Activated CD4-positive, alpha-beta memory T cell treated with anti-CD3 and anti-CD28 coated beads, Interleukin-2, amount 10 ng/mL, durations not matched to agents 7 days and 5 days (primary cell): ENCODE results near the gene RHBDD1. TPM values are rescaled to one million over a fixed set of nuclear protein-coding genes. Genes with fewer than 3 reads are reported as not detected.

Source experiments
- CTCF ChIA-PET: fragments of 350-600 bp; sonication (Branson Sonifier 250); formaldehyde crosslinking; loops from one replicate; lab custom pipeline; 2021; ENCODE audit warnings: antibody characterized with exemption, inconsistent platforms; lab: Charles Lee
- POLR2A ChIA-PET: fragments of 350-600 bp; sonication (Branson Sonifier 250); formaldehyde crosslinking; loops from one replicate; lab custom pipeline; 2021; ENCODE audit warnings: antibody characterized with exemption; lab: Charles Lee
- DNase-seq: peaks from one replicate; pipeline ENCODE4 v3.0.0-alpha.2; 2020
- H3K27ac Mint-ChIP-seq: one replicate; pipeline ENCODE4 v1.8.0; 2021; ENCODE audit warnings: mild to moderate bottlenecking, mixed read lengths
- H3K27me3 Mint-ChIP-seq: one replicate; pipeline ENCODE4 v1.8.0; 2021; ENCODE audit warnings: mixed read lengths
- H3K36me3 Mint-ChIP-seq: one replicate; pipeline ENCODE4 v1.8.0; 2021; ENCODE audit warnings: low read depth, mixed read lengths
- H3K4me1 Mint-ChIP-seq: one replicate; pipeline ENCODE4 v1.8.0; 2021; ENCODE audit warnings: mixed read lengths
- H3K4me3 Mint-ChIP-seq: one replicate; pipeline ENCODE4 v1.8.0; 2021; ENCODE audit warnings: mild to moderate bottlenecking, mixed read lengths
- H3K9me3 Mint-ChIP-seq: one replicate; pipeline ENCODE4 v1.8.0; 2021; ENCODE audit warnings: mixed read lengths
- total RNA-seq, 2 experiments: library from RNA; stranded (reverse); gene quantifications; one replicate each; pipeline ENCODE4 v1.2.3, GENCODE V29; 2021

The RHBDD1 gene
- total RNA-seq, 2 experiments from 2014 or later: 38.1 to 43.0 TPM

DNA sequence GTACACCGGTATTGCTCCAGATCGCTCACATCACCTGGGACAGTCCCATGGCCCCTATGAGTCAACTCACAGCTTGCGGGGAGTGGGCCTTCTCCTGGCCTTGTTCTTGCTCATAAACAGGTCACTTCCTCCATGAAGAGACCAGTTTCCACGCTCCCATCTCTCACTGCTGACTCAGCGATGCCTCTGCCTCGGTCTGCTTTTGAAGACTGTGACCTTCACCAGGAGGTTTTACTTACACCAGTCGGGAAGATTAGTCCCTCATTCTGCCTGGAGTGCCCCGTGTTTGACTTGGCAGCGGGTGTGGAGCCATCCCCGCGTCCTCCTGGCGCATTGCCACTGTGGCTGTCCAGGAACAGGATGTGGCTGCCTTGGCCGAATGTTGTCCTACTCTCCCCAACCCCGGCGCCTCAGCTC lies 159.8 kb downstream of the RHBDD1 start:
- CTCF ChIA-PET: no interaction called here
- H3K36me3 Mint-ChIP-seq: peaks cover 32% of the 10 kb centered on the region

DNA sequence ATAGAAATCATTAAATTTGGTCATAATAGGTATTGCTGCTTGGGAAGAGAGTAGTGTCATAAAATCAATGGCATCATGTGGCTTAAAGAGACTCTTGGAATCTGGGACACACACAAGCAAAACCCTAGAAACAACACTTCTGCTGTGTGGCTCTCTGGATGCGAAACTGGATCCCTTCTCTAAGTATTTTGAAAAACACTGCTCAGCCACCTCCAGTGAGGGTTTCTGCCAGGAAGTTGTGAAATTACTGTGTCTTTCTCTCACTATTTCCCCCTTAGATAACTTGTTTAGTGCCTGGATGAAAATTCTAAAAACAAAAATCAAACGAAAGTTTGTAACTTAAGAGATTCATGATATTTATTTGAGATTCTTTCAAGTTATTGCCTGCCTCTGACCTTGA lies 163.8 kb downstream of the RHBDD1 start:
- H3K4me1 Mint-ChIP-seq: peaks cover 1% of the 10 kb centered on the region
- DNase-seq: no peak
- no peak overlapping the region for H3K27ac Mint-ChIP-seq
- ChIA-PET POLR2A (no interaction called here), CTCF (no interaction called here)
- H3K36me3 Mint-ChIP-seq: peaks cover 26% of the 10 kb centered on the region
- no peaks in the 10 kb centered on the region for H3K9me3 Mint-ChIP-seq
- no peaks in the 10 kb centered on the region for H3K27me3 Mint-ChIP-seq
- no peak overlapping the region for H3K4me3 Mint-ChIP-seq

More for the DNA sequence above, 159.8 kb downstream of the RHBDD1 start:
- peak; percentile 25 for DNase-seq
- POLR2A ChIA-PET: no interaction called here
- Mint-ChIP-seq H3K27ac (no peak overlapping the region), H3K4me1 (peaks cover 1% of the 10 kb centered on the region), H3K27me3 (no peaks in the 10 kb centered on the region), H3K9me3 (no peaks in the 10 kb centered on the region), H3K4me3 (no peak overlapping the region)

DNA sequence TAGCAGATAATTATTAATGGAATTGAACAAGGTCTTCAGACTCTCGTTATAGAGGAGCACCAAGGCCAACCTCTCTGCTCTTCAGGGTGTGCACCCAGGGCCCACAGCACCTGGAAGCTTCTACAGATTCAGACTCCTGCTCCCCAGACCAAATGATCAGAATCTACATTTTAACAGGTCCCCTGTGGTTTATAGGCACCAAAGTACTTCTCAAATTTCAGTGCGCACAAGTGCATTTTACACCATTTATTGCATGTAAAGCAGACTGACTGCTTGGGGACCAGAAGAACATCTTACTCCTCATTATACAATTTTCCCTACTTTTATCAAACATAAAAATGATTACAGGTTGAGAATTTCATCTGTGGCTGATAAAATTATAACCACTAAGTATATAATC lies 164.3 kb downstream of the RHBDD1 start:
- Mint-ChIP-seq H3K4me1 (peaks cover 1% of the 10 kb centered on the region), H3K27me3 (no peaks in the 10 kb centered on the region), H3K27ac (no peak overlapping the region), H3K4me3 (no peak overlapping the region), H3K36me3 (peaks cover 22% of the 10 kb centered on the region), H3K9me3 (no peaks in the 10 kb centered on the region)
- ChIA-PET POLR2A (no interaction called here), CTCF (no interaction called here)
- DNase-seq: no peak

DNA sequence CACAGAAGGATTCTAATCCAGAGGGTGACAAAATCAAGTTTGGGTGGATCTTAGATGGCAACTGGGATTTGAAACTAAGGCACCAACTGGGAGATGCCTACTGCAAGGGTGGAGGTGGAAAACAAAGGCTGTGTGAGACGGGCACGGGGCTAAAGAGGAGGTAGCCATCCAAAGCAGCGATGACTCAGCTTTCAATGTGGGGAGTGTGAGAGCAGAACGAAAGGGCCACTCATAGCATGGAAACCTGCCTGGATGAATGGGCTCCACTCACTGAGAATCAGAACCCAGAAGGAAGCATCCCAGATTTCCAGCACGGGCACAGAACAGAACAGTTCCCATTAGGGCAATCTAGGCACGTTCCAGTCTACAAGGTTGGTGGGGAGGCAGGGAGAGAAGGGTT lies 168.6 kb downstream of the RHBDD1 start:
- CTCF ChIA-PET: no interaction called here
- Mint-ChIP-seq H3K36me3 (peaks cover 10% of the 10 kb centered on the region), H3K9me3 (no peaks in the 10 kb centered on the region), H3K4me1 (no peaks in the 10 kb centered on the region), H3K4me3 (no peak overlapping the region), H3K27ac (no peak overlapping the region), H3K27me3 (no peaks in the 10 kb centered on the region)
- POLR2A ChIA-PET: no interaction called here
- DNase-seq: no peak

DNA sequence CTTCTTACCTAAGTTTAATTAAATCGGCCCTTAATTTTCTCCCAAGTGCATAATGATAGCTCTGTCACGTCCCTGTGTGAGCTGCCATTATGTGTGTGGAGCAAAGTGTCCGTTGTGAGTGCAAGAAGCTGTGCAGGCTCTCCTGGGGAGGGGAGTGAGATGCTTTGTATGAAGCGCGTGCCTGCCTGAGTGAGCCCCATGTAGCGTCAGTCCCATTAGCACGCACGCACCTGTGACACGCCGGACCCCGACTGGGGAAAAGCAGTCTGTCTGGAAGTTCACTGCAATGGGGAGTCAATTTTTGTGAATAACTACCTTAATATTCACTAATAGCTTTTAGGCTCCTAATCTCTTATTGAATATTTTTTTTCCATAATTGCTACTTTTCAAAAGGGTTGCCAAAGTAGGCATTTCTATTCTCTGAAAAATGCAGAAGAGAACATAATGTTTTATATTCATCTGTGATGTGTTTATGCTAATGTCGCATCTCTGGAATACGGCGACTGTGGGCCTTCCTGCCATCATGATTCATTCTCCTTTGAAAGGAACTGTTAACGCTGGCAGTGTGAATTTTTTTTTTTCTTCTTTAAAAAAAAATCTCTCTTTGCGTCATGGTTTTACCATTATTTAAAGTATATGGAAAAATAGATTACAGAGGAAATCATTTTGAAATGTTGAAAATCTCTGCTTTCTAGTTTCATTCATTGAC lies 170.5 kb downstream of the RHBDD1 start:
- ChIA-PET CTCF (no interaction called here), POLR2A (no interaction called here)
- Mint-ChIP-seq H3K9me3 (no peaks in the 10 kb centered on the region), H3K36me3 (no peaks in the 10 kb centered on the region), H3K4me3 (no peak overlapping the region), H3K27ac (no peak overlapping the region), H3K27me3 (no peaks in the 10 kb centered on the region), H3K4me1 (no peaks in the 10 kb centered on the region)
- DNase-seq: no peak

DNA sequence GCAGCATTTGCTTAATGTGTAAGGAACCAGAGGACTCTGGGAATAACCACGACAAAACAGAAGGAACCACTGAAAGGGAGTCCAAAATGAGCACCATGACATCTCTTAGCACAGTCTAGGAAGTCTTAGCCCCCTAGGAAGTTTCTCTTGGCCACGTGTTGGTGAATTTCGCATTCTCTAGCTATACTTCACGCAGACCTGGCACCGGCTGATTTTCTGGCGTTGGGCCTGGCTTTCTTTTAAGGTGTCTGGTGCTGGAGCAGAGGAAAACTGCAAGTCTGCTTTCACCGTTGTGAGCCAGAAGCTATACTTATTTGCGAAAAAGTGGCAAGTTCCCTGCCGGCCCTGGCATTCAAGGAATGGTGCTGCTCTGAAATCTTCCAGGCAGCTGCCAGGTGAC lies 171.3 kb downstream of the RHBDD1 start:
- Mint-ChIP-seq H3K4me3 (no peak overlapping the region), H3K36me3 (no peaks in the 10 kb centered on the region), H3K27me3 (no peaks in the 10 kb centered on the region), H3K9me3 (no peaks in the 10 kb centered on the region), H3K4me1 (no peaks in the 10 kb centered on the region), H3K27ac (no peak overlapping the region)
- POLR2A ChIA-PET: no interaction called here
- DNase-seq: no peak
- CTCF ChIA-PET: no interaction called here

DNA sequence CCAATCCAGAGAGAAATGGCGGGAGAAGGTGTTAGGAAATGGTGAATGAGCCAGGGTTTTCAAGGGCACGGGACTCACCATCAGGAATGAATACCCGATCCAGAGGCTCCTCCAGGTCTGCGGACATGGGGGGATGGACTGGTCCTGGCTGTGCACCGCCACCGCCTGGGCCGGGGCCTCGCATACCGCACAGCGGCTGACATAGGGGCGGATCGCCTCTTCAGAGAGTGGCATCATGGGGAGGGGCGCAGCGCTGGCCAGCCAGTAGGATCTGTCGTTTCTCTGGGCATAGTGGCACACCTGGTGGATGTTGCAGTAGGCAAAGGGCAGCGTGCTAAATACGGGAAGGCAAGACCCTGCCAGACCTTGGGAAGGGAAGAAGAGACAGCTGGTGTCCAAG lies 172.1 kb downstream of the RHBDD1 start:
- Mint-ChIP-seq H3K9me3 (no peaks in the 10 kb centered on the region), H3K4me1 (no peaks in the 10 kb centered on the region), H3K27ac (no peak overlapping the region), H3K36me3 (no peaks in the 10 kb centered on the region), H3K4me3 (no peak overlapping the region), H3K27me3 (no peaks in the 10 kb centered on the region)
- DNase-seq: no peak
- ChIA-PET CTCF (no interaction called here), POLR2A (no interaction called here)

DNA sequence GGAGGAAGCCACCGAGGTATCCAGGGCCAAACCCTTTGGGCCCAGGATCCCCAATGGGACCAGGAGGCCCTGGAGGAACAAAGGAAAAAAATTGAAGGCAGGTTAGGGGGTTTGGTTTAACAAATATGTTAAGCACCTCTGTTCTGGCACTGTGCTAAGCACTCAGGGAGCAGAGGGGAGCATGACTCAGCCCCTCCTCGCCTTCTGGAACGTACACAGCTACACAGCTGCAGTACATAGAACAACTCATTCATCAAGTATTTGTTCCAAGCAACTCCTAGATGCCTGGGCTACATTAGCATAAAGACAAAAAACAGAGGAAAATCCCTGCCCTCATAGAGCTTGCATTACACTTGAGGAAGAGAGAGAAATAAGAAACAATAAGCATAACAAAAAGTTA lies 174.6 kb downstream of the RHBDD1 start:
- Mint-ChIP-seq H3K27ac (no peak overlapping the region), H3K27me3 (no peaks in the 10 kb centered on the region), H3K36me3 (no peaks in the 10 kb centered on the region), H3K4me3 (no peak overlapping the region), H3K4me1 (no peaks in the 10 kb centered on the region), H3K9me3 (no peaks in the 10 kb centered on the region)
- ChIA-PET CTCF (no interaction called here), POLR2A (no interaction called here)
- DNase-seq: no peak

DNA sequence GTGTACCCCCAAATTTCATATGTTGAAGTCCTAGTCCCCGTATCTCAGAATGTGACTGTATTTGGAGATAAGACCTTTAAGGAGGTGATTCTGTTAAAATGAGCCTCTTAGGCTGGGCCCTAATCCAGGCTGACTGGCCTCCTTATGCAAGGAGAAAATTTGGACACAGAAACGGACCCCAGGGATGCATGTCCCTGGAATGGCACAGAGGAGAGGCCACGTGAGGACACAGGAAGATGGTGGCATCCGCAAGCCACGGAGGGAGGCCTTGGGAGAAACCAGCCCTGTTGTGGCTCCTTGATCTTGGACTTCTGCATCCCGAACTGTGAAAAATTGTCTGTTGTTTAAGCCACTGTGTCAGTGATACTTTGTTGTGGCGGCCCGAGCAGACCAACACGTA lies 177.5 kb downstream of the RHBDD1 start:
- CTCF ChIA-PET: no interaction called here
- no peak overlapping the region for H3K4me3 Mint-ChIP-seq
- POLR2A ChIA-PET: no interaction called here
- no peak for DNase-seq
- no peaks in the 10 kb centered on the region for H3K36me3 Mint-ChIP-seq
- no peaks in the 10 kb centered on the region for H3K9me3 Mint-ChIP-seq
- no peak overlapping the region for H3K27ac Mint-ChIP-seq
- H3K27me3 Mint-ChIP-seq: no peaks in the 10 kb centered on the region
- no peaks in the 10 kb centered on the region for H3K4me1 Mint-ChIP-seq

DNA sequence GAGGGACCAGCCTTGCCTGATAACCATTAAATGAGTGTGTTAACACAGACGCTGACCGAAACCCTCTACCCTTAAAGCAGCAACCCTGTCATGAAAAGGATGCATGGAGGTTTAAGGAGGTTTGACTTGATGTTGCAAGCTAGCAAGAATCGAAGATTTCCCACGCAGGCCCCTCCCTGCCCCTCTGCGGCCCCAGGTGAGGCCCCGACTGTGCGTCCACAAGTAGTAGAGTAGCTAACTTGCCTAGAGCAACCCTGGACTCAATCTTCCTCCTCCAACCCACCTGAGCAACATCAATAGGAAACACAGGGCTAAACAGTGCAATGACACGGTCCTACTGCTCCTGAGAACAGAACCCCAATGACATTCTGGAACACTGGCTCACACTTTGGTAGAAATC lies 178.0 kb downstream of the RHBDD1 start:
- Mint-ChIP-seq H3K27ac (no peak overlapping the region), H3K9me3 (no peaks in the 10 kb centered on the region), H3K4me1 (no peaks in the 10 kb centered on the region), H3K36me3 (no peaks in the 10 kb centered on the region), H3K27me3 (no peaks in the 10 kb centered on the region), H3K4me3 (no peak overlapping the region)
- DNase-seq: no peak
- ChIA-PET CTCF (no interaction called here), POLR2A (no interaction called here)

DNA sequence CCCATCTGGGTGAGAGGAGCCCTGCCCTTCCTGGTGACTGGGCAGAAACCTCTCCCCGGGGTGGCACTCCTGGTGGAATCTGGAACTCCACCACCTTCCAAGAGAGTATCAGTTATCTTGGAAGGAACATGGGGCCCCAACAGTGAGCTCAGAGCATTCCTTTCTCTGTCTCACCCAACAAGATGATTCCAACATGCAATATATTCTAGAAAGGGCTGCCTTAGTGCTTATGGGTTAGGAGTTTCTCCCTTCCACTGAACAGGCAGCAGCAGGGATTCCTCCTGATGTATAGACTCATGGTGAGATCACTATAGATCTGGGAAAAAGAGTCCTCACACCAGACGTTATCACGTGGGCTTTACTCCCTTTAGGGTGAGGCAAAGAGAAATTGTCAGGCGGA lies 181.0 kb downstream of the RHBDD1 start:
- ChIA-PET CTCF (no interaction called here), POLR2A (no interaction called here)
- no peak for DNase-seq
- Mint-ChIP-seq H3K27ac (no peak overlapping the region), H3K4me3 (no peak overlapping the region), H3K9me3 (no peaks in the 10 kb centered on the region), H3K36me3 (no peaks in the 10 kb centered on the region), H3K4me1 (no peaks in the 10 kb centered on the region), H3K27me3 (no peaks in the 10 kb centered on the region)

DNA sequence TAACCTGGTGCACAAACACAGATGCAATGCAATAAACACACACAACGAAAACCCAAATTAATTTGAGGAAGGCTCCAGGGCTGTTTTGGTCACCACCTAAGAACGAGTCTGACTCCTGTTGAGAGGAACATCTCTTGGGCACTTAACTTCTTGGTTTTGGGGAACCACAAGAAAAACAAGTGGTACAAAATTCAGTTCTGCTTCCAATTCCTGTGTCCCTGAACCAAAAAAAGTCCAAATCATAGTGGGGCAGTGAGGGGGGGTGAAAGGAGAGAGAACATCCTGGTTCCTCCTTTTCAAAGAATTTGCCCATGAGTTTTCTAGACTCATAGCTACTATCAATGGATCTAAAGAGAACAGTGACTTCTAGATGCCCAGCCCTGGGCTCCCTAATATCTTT lies 184.6 kb downstream of the RHBDD1 start:
- Mint-ChIP-seq H3K9me3 (no peaks in the 10 kb centered on the region), H3K4me3 (no peak overlapping the region), H3K4me1 (no peaks in the 10 kb centered on the region), H3K27me3 (no peaks in the 10 kb centered on the region), H3K36me3 (no peaks in the 10 kb centered on the region), H3K27ac (no peak overlapping the region)
- POLR2A ChIA-PET: no interaction called here
- DNase-seq: no peak
- CTCF ChIA-PET: no interaction called here

DNA sequence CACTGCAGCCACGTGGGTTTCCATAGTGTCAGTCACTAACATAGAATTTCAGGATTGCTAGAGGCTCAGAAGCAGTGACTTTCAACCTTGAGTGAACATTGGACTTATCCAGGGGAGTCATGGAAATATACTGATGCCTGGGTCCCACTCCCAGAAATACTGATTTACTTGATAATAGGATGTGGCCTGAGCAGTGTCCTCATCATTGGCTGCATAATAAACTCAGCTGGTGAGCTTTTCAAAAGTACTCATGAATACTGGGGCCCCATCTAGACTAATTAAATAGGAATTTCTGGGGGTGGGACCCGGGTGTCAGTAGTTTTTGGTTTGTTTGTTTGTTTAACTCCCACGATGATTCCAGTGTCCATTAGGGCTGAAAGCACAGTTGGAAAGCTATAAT lies 186.8 kb downstream of the RHBDD1 start:
- POLR2A ChIA-PET: no interaction called here
- no peaks in the 10 kb centered on the region for H3K36me3 Mint-ChIP-seq

DNA sequence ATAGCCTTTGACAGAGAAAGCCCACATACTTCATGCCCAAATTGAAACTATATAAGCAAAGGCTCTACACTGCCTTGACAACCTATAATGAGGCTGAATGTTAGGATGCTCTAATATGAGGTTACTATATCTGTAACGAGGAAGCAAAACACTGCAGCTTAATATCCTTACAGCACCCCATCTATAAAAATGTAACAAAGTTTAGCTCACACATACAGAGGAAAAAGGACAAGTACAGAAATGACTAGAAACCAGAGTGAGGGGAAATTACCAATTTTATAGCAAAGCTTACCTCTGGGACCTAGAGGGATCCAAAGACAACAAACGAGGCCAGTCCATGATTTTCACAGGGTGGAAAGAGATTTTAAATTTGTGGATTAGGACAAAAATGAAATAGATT lies 189.7 kb downstream of the RHBDD1 start:
- POLR2A ChIA-PET: no interaction called here
- H3K4me1 Mint-ChIP-seq: no peaks in the 10 kb centered on the region
- CTCF ChIA-PET: no interaction called here
- H3K27me3 Mint-ChIP-seq: no peaks in the 10 kb centered on the region
- H3K36me3 Mint-ChIP-seq: no peaks in the 10 kb centered on the region
- H3K27ac Mint-ChIP-seq: no peak overlapping the region
- H3K4me3 Mint-ChIP-seq: no peak overlapping the region
- H3K9me3 Mint-ChIP-seq: no peaks in the 10 kb centered on the region
- DNase-seq: no peak

More for the DNA sequence above, 186.8 kb downstream of the RHBDD1 start:
- CTCF ChIA-PET: no interaction called here
- no peaks in the 10 kb centered on the region for H3K27me3 Mint-ChIP-seq
- H3K4me3 Mint-ChIP-seq: no peak overlapping the region
- no peak overlapping the region for H3K27ac Mint-ChIP-seq
- no peaks in the 10 kb centered on the region for H3K9me3 Mint-ChIP-seq
- no peak for DNase-seq
- no peaks in the 10 kb centered on the region for H3K4me1 Mint-ChIP-seq
